ENCODE results near the gene TMEM51.

The TMEM51 gene

DNA sequence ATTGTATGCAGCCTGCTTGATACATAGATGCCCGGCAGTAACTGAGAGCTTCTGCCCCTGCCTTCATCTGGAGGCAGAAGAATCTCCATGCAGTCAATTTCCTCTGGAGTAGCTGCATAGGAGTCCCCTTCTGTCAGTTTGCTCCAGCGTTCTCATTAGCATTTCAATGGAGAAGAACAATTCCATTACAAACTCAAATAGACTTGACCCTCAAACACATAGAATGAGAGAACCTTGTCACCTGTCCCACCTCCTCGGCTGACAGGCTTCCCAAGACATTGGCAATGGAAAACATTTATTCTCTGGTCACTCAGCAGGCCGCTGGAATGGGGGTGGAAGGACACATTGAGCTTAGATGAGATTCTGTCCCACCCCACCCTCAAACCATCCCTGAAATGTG, 45.6 kb upstream of the TMEM51 start:
- no peak for TF ChIP-seq CTCF (IDR thresholded peaks at IDR 0.05)

DNA sequence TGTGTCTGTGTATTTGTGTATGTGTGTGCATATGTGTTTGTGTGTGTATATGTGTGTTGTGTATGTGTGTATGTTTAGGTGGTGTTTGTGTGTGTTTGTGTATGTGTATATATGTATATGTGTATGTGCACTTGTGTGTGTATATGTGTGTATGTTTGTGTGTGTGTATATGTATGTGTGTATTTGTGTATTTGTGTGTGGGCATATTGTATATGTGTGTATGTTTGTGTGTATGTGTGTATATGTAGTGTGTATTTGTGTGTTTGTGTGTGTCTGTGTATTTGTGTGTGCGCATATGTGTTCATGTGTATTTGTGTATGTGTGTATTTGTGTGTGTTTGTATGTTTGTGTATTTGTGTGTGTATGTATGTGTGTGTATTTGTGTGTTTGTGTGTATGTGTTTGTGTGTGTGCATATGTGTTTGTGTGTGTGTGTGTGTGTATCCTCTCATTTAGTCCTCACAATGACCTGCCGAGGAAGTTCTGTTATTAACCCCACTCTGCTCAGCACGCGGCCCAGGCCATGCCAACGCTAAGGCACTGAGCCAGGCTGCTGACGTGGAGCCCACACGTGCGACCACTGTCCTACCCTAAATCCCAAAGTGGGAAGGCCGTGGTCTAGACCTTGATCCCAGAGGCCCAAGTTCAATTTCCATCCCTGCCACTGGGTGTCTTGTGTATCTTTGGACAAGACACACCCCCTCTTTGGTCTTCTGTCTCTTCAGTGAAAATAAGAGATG, 43.2 kb upstream of the TMEM51 start:
- peaks cover 24% of the 10 kb centered on the region for H3K4me1 Mint-ChIP-seq
- H3K36me3 Mint-ChIP-seq (ENCODE audit: low read depth): no peaks in the 10 kb centered on the region
- no peak overlapping the region for H3K27ac Mint-ChIP-seq
- peaks cover 15% of the 10 kb centered on the region for H3K27me3 Mint-ChIP-seq (ENCODE audit: low read depth, poor library complexity)
- no peak for TF ChIP-seq CTCF (IDR thresholded peaks at IDR 0.05)
- no peak for DNase-seq
- H3K9me3 Mint-ChIP-seq: peaks cover under 1% of the 10 kb centered on the region
- H3K4me3 Mint-ChIP-seq: no peak overlapping the region

More for the DNA sequence above, 45.6 kb upstream of the TMEM51 start:
- Mint-ChIP-seq H3K27me3 (ENCODE audit: low read depth, poor library complexity) (peaks cover 24% of the 10 kb centered on the region), H3K4me1 (peaks cover 17% of the 10 kb centered on the region), H3K4me3 (no peak overlapping the region), H3K36me3 (ENCODE audit: low read depth) (no peaks in the 10 kb centered on the region), H3K27ac (no peak overlapping the region), H3K9me3 (peaks cover 13% of the 10 kb centered on the region)
- DNase-seq: no peak

DNA sequence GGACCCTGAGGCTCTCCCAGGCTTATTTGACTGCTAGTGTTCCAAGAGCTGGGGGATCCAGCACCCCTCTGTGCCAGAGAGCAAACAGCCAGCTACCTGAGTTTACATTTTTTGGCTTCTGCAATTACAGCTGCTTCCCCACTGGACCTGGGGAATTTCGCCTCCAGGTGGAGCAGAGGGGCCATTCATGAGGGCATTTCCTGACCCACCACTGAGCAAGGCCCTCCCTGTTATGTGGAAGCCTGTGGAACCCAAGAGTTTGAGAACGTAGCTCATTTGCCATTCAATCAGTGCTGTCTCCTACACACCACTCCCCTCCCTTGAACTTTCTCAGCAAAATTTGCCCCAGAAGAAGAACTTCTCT, 42.7 kb upstream of the TMEM51 start:
- no peaks in the 10 kb centered on the region for H3K36me3 Mint-ChIP-seq (ENCODE audit: low read depth)
- H3K4me1 Mint-ChIP-seq: peaks cover 24% of the 10 kb centered on the region
- peaks cover 12% of the 10 kb centered on the region for H3K27me3 Mint-ChIP-seq (ENCODE audit: low read depth, poor library complexity)
- TF ChIP-seq CTCF (IDR thresholded peaks at IDR 0.05): no peak
- H3K4me3 Mint-ChIP-seq: no peak overlapping the region
- no peak for DNase-seq
- no peaks in the 10 kb centered on the region for H3K9me3 Mint-ChIP-seq
- H3K27ac Mint-ChIP-seq: no peak overlapping the region

DNA sequence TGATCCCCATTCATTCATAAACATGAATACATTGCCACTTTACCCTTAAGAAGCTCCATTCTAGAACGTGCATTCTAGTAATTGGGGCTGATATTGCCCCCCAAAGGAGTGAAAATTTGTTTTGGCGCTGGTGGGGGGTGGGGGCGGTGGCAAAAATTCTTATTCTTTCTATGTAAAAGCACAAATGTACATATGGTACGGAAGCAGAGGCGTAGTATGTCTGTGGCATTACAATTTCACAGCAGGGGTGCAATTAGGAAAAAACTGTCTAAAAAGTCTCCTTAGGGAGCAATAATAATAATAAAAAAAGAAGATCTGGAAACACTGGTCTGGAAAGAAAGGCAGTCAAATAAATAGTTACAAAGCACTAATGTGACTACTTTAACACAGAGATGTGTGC, 40.4 kb upstream of the TMEM51 start:
- H3K4me3 Mint-ChIP-seq: no peak overlapping the region
- no peaks in the 10 kb centered on the region for H3K9me3 Mint-ChIP-seq
- DNase-seq: no peak
- no peaks in the 10 kb centered on the region for H3K36me3 Mint-ChIP-seq (ENCODE audit: low read depth)
- peaks cover 4% of the 10 kb centered on the region for H3K27me3 Mint-ChIP-seq (ENCODE audit: low read depth, poor library complexity)
- H3K4me1 Mint-ChIP-seq: peaks cover 24% of the 10 kb centered on the region
- TF ChIP-seq CTCF (IDR thresholded peaks at IDR 0.05): no peak
- no peak overlapping the region for H3K27ac Mint-ChIP-seq

DNA sequence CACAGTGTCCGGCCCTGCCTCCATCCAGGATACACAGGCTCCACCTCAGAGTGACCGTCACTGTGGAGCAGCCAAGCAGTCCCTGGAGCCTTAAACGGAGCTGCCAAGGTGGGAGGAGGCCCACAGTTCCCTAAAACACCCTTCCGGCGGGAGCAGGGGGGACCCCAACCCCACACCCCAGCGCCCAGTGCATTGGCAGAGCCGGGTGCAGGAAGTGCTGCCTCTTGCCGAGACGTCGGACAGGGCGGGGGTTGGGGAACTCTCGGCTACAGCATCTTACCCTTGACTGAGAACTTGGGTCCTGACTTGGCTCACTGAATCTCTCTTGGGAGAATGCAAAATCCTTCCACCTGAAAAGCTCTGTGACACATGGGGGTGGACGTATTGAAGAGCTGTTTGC, 38.7 kb upstream of the TMEM51 start:
- no peak overlapping the region for H3K27ac Mint-ChIP-seq
- no peak for TF ChIP-seq CTCF (IDR thresholded peaks at IDR 0.05)
- no peak overlapping the region for H3K4me3 Mint-ChIP-seq
- H3K9me3 Mint-ChIP-seq: no peaks in the 10 kb centered on the region
- DNase-seq: no peak
- H3K4me1 Mint-ChIP-seq: peaks cover 19% of the 10 kb centered on the region
- no peaks in the 10 kb centered on the region for H3K36me3 Mint-ChIP-seq (ENCODE audit: low read depth)
- H3K27me3 Mint-ChIP-seq (ENCODE audit: low read depth, poor library complexity): peaks cover 4% of the 10 kb centered on the region
